ENCODE results near the gene HNF4A.

Gene HNF4A

GRCh38 chr20:44475694-44476560 lies 120.4 kb downstream of the HNF4A start, which contains the start of gene TTPAL:
TSS of gene TTPAL (plus strand) at chr20:44475874. CDS start at chr20:44480000, 4,126 bp downstream.
- peak; percentile 90 for DNase-seq

GRCh38 chr20:44477151-44477550 lies 121.7 kb downstream of the HNF4A start:
- DNase-seq: no peak

DNA sequence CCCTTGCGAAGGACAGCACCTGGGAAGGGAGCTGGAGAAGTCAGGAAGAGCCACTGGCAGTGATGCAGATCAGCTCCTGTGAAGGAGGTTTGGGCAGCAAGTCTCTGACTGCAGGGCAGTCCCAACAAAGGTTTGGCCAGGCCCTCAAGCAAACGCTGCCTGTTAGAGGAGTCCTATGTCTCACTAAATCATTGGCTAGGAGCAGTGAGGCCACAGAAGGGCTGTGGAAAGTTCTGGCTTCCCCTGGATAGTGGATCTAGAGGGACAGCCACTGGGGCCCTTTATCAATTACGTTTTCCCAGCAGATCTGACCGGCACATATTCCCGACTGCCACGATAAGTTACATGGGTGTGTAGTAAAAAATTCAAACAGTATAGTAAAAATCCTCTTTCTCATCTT lies 122.7 kb downstream of the HNF4A start:
- DNase-seq: no peak

GRCh38 chr20:44479643-44480042 lies 124.1 kb downstream of the HNF4A start:
- DNase-seq: no peak

- DNase-seq: no peak
Observed at GRCh38 chr20:44480097-44480496, 124.6 kb downstream of the HNF4A start.

- no peak for DNase-seq
Observed at GRCh38 chr20:44481719-44482416, 126.4 kb downstream of the HNF4A start.

DNA sequence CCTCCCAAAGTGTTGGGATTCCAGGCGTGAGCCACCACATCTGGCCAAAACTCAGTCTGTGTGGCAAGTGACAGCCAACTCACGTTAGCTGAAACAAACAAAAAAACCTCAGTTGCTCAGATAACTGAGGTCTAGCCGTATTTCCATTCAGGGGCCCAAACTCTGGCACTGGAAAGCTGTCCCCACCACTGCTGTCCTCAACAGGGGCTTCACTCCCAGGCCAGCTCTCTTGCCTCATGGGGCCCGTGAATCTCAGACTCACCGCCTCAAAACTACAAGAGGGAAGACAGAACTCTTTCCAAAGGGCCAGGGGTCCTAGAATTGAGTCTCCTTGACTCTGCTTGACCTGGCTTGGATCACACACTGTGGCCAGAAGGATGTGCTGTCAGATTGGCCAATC lies 127.6 kb downstream of the HNF4A start:
- no peak for DNase-seq

Measured in CD4-positive, alpha-beta T cell treated with Interleukin-12 subunit alpha and Interleukin-12 subunit beta, for 1 hour (primary cell).